Body of pancreas (tissue), 4 donors: Measurements from ENCODE around the gene ANKMY1.

Experiments used
- POLR2A ChIP-seq, 3 donors: fragments of 450-650 bp; IDR thresholded peaks; one replicate each; pipeline ENCODE4 v1.6.1; 2016; ENCODE audit warnings: antibody characterized with exemption in 3 of 3, mild to moderate bottlenecking in 2 of 3
- TF ChIP-seq, protein P1 (sequence below), 7 experiments: fragments of 450-650 bp in 4 of 7; fragments of 200-600 bp in 3 of 7; sonication (generic) in 3 of 7; IDR thresholded peaks; one replicate each; pipeline ENCODE4 v1.5.1; 2016 to 2019; ENCODE audit warnings: antibody characterized with exemption in 7 of 7

GRCh38 chr2:240434728-240435456, 122.9 kb downstream of the ANKMY1 start:
- TF ChIP-seq, protein P1, sequence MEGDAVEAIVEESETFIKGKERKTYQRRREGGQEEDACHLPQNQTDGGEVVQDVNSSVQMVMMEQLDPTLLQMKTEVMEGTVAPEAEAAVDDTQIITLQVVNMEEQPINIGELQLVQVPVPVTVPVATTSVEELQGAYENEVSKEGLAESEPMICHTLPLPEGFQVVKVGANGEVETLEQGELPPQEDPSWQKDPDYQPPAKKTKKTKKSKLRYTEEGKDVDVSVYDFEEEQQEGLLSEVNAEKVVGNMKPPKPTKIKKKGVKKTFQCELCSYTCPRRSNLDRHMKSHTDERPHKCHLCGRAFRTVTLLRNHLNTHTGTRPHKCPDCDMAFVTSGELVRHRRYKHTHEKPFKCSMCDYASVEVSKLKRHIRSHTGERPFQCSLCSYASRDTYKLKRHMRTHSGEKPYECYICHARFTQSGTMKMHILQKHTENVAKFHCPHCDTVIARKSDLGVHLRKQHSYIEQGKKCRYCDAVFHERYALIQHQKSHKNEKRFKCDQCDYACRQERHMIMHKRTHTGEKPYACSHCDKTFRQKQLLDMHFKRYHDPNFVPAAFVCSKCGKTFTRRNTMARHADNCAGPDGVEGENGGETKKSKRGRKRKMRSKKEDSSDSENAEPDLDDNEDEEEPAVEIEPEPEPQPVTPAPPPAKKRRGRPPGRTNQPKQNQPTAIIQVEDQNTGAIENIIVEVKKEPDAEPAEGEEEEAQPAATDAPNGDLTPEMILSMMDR (IDR thresholded peaks at IDR 0.05): no peak
- TF ChIP-seq POLR2A (IDR thresholded peaks at IDR 0.05): peak; percentile 27 to 42 (median 41)
